Glomerular visceral epithelial cell (primary cell): ENCODE data around the gene BTN1A1.
A peak's percentile ranks its signal among the peaks of the same experiment; 100 is the strongest.
"Not testable (repeated sequence)": the region's sequence is repeated elsewhere in the genome, so short reads cannot be mapped to it uniquely, and the experiment has no call there.

Experiments
- DNase-seq: peaks from one replicate; pipeline ENCODE4 v3.0.0-alpha.2; 2016; ENCODE audit errors: extremely low spot score

The BTN1A1 gene

GRCh38 chr6:26516481-26517427, 16.7 kb downstream of the BTN1A1 start:
- no peak for DNase-seq

GRCh38 chr6:26519359-26519758, 19.3 kb downstream of the BTN1A1 start:
- no peak for DNase-seq

GRCh38 chr6:26520237-26520849, 20.2 kb downstream of the BTN1A1 start:
- no peak for DNase-seq

GRCh38 chr6:26520850-26521599, 20.9 kb downstream of the BTN1A1 start:
- DNase-seq: peak; percentile 94

DNA sequence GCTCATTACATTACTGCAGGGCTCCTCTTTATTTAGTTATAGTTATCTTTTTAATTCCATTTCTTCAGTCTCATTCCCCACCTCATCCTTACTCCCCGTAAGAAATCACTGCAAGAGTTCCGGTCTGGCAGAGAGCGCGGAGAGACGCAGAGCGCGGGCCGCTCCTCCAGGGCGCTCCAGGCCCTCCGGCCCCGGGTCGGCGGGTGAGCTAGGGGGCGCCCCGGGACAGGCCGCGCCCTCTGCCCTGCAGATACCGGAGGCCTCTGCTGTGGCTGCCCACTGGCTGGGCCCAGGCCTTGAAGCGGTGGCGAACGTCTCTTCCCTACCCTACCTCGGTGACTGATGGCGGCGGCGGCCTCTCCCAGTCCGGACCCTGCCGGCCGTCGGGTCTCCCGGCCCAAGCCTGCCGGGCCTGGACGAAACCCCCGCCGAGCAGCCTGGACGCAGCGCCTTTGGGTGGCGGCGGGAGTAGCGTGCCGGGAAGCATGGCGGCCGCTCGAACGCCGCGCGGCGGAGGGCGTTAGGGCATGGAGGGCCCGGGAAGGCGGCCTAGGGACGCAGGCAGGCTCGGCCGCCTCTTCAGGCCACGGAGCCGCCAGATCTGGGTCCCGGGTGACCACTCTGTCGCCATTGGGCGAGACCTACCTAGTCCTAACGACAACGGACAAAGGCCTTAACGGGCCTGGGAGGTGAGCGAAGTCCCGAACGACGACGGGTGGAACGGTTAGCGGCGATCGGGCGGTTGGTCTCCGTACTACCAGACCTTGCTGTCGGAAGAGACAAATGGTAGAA, 21.7 kb downstream of the BTN1A1 start:
- peak; percentile 88 for DNase-seq

DNA sequence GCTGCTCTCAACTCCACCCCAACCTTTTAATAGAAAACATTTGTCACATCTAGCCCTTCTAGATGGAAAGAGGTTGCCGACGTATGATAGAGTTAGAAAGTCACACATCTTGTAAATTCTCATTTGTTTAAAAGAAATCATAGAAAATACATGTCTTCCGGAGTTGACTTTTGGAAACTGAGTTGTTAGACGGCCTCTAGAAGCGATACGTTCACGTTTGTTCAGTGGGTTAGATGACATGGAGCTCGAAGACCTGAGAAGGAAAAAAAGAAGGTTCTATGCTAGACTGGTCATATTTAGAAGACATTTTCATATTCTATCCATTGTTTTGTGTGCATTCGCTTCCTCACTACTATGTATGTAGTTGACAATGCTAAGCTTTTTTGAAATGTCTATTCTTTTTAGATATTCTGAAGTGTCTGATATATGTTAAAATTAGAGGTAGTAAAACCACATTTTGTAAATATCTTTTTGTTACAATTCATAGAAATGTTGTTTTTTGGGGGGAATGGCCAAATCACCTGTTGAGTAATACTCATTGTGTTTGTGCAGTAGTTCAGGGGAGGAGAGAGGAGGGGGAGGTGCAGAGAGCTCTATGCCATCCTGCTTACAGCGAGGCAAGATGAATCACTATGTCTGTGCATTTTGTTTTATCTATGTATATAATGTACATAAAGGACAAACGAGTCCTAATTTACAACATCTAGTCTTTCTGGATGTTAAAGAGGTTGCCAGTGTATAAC, 22.6 kb downstream of the BTN1A1 start:
- DNase-seq: peak; percentile 41

DNA sequence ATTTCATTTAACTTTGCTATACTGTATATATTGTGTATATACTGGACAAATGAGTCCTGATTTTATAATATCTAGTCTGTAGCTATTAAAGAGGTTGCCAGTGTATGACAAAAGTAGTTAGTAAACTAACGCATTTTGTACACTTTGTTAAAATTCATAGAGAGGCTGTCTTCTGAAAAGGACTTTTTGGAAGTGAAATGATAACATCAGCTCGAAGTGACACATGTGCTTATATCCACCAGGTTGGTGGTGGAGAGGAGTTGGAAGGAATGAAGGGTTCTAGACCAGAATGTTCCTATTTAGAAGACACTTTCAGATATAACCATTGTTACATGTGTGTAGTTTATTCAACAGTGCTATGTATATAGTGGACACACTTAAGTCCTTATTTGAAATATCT, 24.2 kb downstream of the BTN1A1 start:
- DNase-seq: not testable (repeated sequence)

DNA sequence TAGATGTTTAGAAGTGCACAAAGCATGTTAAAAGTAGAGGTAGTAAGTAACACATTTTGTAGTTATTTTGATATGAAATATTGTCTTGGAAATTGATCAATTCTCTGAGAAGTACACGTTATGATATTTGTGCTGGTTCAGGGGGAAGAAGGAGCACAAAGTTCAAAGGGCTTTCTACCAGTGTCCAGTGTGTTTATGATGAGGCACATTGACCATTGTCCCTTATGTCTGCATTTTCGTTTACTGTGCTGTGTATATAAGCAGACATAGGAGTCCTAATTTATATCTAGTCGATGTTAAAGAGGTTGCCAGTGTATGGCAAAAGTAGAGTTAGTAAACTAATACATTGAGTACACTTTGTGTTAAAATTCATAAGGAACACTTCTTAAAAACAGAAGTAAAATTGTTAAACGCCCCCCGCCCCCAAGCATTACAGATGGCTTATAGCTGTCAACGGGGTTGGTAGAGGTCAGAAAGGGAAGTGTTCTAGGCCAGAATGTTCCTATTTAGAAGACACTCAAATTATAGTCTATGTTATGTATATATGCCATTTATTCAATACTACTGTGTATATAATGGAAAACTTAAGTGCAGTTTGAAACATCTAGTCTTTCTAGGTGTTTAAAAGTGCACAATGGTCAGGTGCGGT, 24.7 kb downstream of the BTN1A1 start:
- DNase-seq: no peak

GRCh38 chr6:26525838-26526237, 25.7 kb downstream of the BTN1A1 start:
- no peak for DNase-seq

DNA sequence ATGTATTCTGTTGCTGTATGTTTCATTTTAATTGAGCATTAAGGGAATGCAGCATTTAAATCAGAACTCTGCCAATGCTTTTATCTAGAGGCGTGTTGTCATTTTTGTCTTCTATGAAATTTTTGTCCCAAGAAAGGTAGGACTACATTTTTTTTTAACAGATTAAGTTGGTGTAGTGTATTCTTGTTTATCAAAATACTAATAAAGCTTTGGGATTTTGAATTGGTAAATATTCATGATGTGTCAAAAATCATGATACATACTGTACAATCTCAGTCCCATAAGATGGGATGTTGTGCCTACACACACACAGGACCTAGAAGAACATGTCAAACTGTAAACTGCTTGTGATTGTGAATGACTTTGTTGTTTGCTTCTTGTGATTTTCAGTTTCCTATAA, 26.8 kb downstream of the BTN1A1 start:
- no peak for DNase-seq

- no peak for DNase-seq
These were observed 30.1 kb downstream of the BTN1A1 start for GRCh38 chr6:26530203-26530602.

DNA sequence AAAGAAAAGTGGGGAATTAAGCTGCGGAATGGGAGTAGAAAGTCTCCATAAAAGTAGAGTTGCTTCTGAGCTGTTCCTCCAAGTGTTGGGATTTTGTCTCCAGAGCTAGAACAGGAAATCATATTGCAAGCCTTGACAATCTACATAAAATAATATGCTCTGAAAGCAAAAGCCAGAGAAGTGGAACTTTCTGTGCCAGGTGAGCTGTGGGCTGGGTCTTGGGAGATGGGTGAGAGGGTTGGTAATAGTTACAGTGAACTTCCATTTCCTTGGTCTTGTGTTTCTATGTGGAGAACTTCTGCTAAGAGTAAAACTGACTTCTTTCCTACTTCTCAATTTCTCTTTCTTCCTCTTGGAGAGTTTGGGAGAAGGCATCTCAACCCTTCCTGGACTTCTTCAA, 31.8 kb downstream of the BTN1A1 start:
- DNase-seq: no peak

DNA sequence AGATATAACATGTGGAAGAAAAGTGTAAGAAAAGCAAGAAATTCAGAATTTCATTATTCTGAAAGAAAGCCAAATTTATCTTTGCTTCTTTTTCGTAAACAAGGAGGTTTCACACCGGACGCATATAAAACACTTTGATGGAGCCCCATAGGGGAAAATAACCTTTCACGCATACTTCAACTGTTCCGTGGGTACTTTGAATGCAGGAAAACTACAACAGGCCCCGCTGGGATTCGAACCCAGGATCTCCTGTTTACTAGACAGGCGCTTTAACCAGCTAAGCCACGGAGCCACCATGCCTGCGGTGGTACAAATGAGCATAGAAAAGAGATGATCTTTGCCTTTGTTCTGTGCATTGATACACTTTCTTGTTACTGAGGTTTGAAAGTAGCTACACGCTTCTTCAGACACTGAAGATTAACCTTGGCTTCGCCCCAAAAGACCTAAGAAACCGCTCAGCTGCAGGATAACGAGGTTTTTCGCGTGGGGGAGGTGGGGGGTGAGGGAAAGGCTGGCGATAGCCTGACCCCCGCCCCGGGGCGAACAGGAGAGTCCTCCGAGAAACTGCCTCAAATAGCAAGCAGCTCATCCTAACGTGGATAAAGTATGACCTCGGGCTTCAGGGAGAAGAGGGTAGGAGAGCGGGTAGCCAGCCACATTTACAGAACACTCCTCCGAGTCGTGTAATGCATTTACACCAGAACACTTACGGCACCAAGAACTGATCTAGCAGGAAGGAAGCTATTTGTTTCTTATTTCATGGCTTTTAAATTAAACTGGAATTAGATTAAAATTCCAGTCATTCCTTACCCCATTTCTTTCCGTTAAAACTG, 32.8 kb downstream of the BTN1A1 start:
- DNase-seq: peak; percentile 94

GRCh38 chr6:26533532-26533931, 33.4 kb downstream of the BTN1A1 start:
- DNase-seq: no peak

DNA sequence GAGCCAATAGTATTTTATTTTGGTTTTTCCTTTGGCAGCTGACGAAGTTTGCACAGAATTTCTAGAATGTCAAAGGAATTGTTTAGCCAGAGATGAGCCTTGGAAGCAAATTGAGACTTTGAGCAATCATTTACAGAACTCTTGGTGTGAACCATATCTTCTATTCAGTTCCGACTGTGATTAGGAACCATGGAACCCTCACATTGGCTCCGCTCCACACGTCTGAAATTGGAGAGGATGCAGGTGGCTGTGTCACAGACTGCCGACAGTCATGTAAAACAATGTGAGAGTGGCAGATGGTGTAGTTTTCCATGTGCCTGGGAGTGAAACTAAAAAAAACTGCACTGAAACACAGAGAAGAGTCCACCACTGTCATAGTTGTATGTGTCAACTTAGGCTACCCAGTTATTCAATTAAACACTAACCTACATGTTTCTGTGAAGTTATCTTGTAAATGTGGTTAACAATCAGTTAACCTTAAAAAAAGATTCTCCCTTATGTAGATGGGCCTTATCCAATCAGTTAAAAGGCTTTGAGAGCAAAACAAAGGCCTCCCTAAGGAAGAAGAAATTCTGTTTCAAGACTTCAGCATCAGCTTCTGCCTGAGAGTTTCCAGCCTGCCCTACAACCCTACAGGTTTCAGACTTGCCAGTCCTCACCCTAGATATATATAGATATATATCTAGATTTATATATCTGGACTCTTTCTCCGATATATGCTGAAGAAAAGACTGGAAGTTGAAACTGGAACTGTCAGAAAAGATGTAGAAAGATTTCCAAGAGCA, 34.8 kb downstream of the BTN1A1 start:
- peak; percentile 92 for DNase-seq

- peak; percentile 54 for DNase-seq
These were observed 36.6 kb downstream of the BTN1A1 start for GRCh38 chr6:26536571-26537159.

GRCh38 chr6:26537160-26537845, 37.2 kb downstream of the BTN1A1 start:
- DNase-seq: peak; percentile 95
